GM12874 (cell line): ENCODE measurements around the gene CATSPER1.

Source experiments
- CTCF ChIP-seq: IDR thresholded peaks from 2 replicates; pipeline ENCODE4 v1.5.1; 2011; ENCODE audit warnings: low read depth, mild to moderate bottlenecking, control low read depth, low read length, moderate library complexity; ENCODE audit not compliant: insufficient read depth

Gene CATSPER1

GRCh38 chr11:66051371-66051765, 25.1 kb upstream of the CATSPER1 start:
- TF ChIP-seq CTCF: no peak

- no peak for TF ChIP-seq CTCF
These were observed 24.4 kb upstream of the CATSPER1 start for GRCh38 chr11:66050581-66051231.

GRCh38 chr11:66048547-66049323, 22.5 kb upstream of the CATSPER1 start, which contains the start of gene GAL3ST3:
Gene GAL3ST3, minus strand, starts transcription at chr11:66049161. Its CDS starts 3,746 bp downstream, at chr11:66045415.
- TF ChIP-seq CTCF: no peak

- TF ChIP-seq CTCF: no peak
These were observed 21.5 kb upstream of the CATSPER1 start for GRCh38 chr11:66047541-66048365.

GRCh38 chr11:66046901-66047300, 20.6 kb upstream of the CATSPER1 start:
- no peak for TF ChIP-seq CTCF

GRCh38 chr11:66045177-66045639, 18.9 kb upstream of the CATSPER1 start:
- TF ChIP-seq CTCF: peak; percentile 98

- no peak for TF ChIP-seq CTCF
These were observed 18.5 kb upstream of the CATSPER1 start for GRCh38 chr11:66044757-66045156.
